HepG2 (cell line): Measurements from ENCODE around the gene RNU4-1. TPM values are rescaled to one million over a fixed set of nuclear protein-coding genes. Genes with fewer than 3 reads are reported as not detected.

ENCODE experiments used
- ATF2 ChIP-seq: sonication (generic); formaldehyde crosslinking; IDR thresholded peaks from 2 replicates; pipeline ENCODE4 v1.4.0; 2020; ENCODE audit warnings: missing genetic modification reagents
- GABPA ChIP-seq, 2 experiments: IDR thresholded peaks; 2 replicates each; pipeline ENCODE4 v1.6.1; 2011 to 2016; ENCODE audit warnings: low read depth in 2 of 2, low read length in 1 of 2, missing biosample characterization in 1 of 2, missing genetic modification characterization in 1 of 2
- MED13 ChIP-seq: sonication (generic); formaldehyde crosslinking; IDR thresholded peaks from 2 replicates; pipeline ENCODE4 v1.5.0; 2020; ENCODE audit warnings: missing genetic modification reagents
- MYC ChIP-seq: sonication (generic); formaldehyde crosslinking; IDR thresholded peaks from 2 replicates; pipeline ENCODE4 v1.9.0; 2021; ENCODE audit warnings: missing genetic modification reagents, borderline replicate concordance
- NFYC ChIP-seq: IDR thresholded peaks from 2 replicates; pipeline ENCODE4 v1.6.1; 2016; ENCODE audit warnings: missing genetic modification reagents, missing compliant biosample characterization
- PRPF4 ChIP-seq: fragments of 200-400 bp; formaldehyde crosslinking; IDR thresholded peaks from 2 replicates; pipeline ENCODE4 v1.6.1; 2016; ENCODE audit warnings: low read length, low read depth; ENCODE audit not compliant: poor library complexity, severe bottlenecking
- TBX3 ChIP-seq: fragments of 450-650 bp; IDR thresholded peaks from 2 replicates; pipeline ENCODE4 v1.6.1; 2017; ENCODE audit warnings: antibody characterized with exemption, mild to moderate bottlenecking, inconsistent platforms, borderline replicate concordance
- ZBTB1 ChIP-seq: sonication (generic); formaldehyde crosslinking; IDR thresholded peaks from 2 replicates; pipeline ENCODE4 v1.4.0; 2020; ENCODE audit warnings: missing genetic modification reagents, borderline replicate concordance
- ZBTB3 ChIP-seq: sonication (generic); formaldehyde crosslinking; IDR thresholded peaks from 2 replicates; pipeline ENCODE4 v1.4.0; 2020; ENCODE audit warnings: low read depth, mild to moderate bottlenecking, moderate library complexity, missing genetic modification reagents, borderline replicate concordance
- ZFP1 ChIP-seq: IDR thresholded peaks from 2 replicates; pipeline ENCODE4 v1.6.1; 2016
- ZFP90 ChIP-seq: sonication (generic); formaldehyde crosslinking; IDR thresholded peaks from 2 replicates; pipeline ENCODE4 v1.8.0; 2022; ENCODE audit warnings: missing genetic modification reagents, mild to moderate bottlenecking, inconsistent platforms, borderline replicate concordance
- ZNF124 ChIP-seq: sonication (generic); formaldehyde crosslinking; IDR thresholded peaks from 2 replicates; pipeline ENCODE4 v1.4.0; 2020; ENCODE audit warnings: missing genetic modification reagents
- ZNF282 ChIP-seq: fragments of 450-650 bp; IDR thresholded peaks from 2 replicates; pipeline ENCODE4 v1.6.1; 2018; ENCODE audit not compliant: partially characterized antibody
- ZNF605 ChIP-seq: sonication (generic); formaldehyde crosslinking; IDR thresholded peaks from 2 replicates; pipeline ENCODE4 v1.8.0; 2022; ENCODE audit warnings: mild to moderate bottlenecking, missing genetic modification reagents
- ZNF607 ChIP-seq: sonication (generic); formaldehyde crosslinking; IDR thresholded peaks from 2 replicates; pipeline ENCODE4 v1.5.1; 2020; ENCODE audit warnings: missing genetic modification reagents, mild to moderate bottlenecking, borderline replicate concordance
- ZNF614 ChIP-seq: IDR thresholded peaks from 2 replicates; pipeline ENCODE4 v1.6.1; 2018; ENCODE audit warnings: missing biosample characterization, missing genetic modification reagents, inconsistent platforms, borderline replicate concordance
- ZNF724P ChIP-seq: sonication (generic); formaldehyde crosslinking; IDR thresholded peaks from 2 replicates; pipeline ENCODE4 v1.8.0; 2022; ENCODE audit warnings: missing genetic modification reagents, borderline replicate concordance
- ZNF816 ChIP-seq: sonication (generic); formaldehyde crosslinking; IDR thresholded peaks from 2 replicates; pipeline ENCODE4 v1.8.0; 2022; ENCODE audit warnings: missing genetic modification reagents, mild to moderate bottlenecking, borderline replicate concordance
- ZSCAN12 ChIP-seq: sonication (generic); formaldehyde crosslinking; IDR thresholded peaks from 2 replicates; pipeline ENCODE4 v1.9.0; 2021; ENCODE audit warnings: mild to moderate bottlenecking, missing genetic modification reagents
- polyA plus RNA-seq, 8 experiments: library from polyadenylated mRNA; depleted of rRNA in 3 of 8; stranded (reverse) in 7 of 8; unstranded in 1 of 8; fragments of >200 nt; fragmentation: Illumina TruSeq in 4 of 8; extraction: Trizol in 4 of 8; gene quantifications; 2 replicates each; pipeline versions ENCODE4 v1.2.1 to v1.2.3, GENCODE V29; 2011 to 2016; ENCODE audit warnings: low read depth in 4 of 8, missing spikeins in 1 of 8, mixed read lengths in 1 of 8; ENCODE audit not compliant: insufficient read depth in 1 of 8
- total RNA-seq, 5 experiments: library from RNA; depleted of rRNA; stranded (reverse); fragments of >200 nt; fragmentation: Illumina TruSeq; extraction: Trizol; gene quantifications; 2 replicates each; pipeline ENCODE4 v1.2.3, GENCODE V29; 2016; ENCODE audit warnings: low read depth in 1 of 5
- TF ChIP-seq, protein P1 (sequence below): sonication (generic); formaldehyde crosslinking; IDR thresholded peaks from 2 replicates; pipeline ENCODE4 v1.5.0; 2020; ENCODE audit warnings: mild to moderate bottlenecking, missing genetic modification reagents, borderline replicate concordance

RNU4-1 gene
- total and polyA plus RNA-seq, 2 of the 13 experiments (the other 11 are each of a cell fraction or from before 2014, with no cell fraction given) = 7,407 TPM; not detected in 1

- TF ChIP-seq ZNF282 (no peak), ATF2 (peak; percentile 95), ZFP90 (CRISPR knock-in tag) (peak; percentile 62; the same call in 1 of the 2 replicates), ZBTB1 (no peak), ZNF605 (CRISPR knock-in tag) (peak; percentile 88), ZNF816 (peak; percentile 19; the same call in 1 of the 2 replicates), ZNF124 (CRISPR knock-in tag) (no peak), ZBTB3 (peak; percentile 68; the same call in 1 of the 2 replicates), NFYC (CRISPR knock-in tag) (peak; percentile 91), MED13 (CRISPR knock-in tag) (0 out of 2 replicates have a peak, but pooled peaks have one; percentile 17), TBX3 (peak; percentile 84), ZSCAN12 (0 out of 2 replicates have a peak, but pooled peaks have one; percentile 50), PRPF4 (no peak), ZFP1 (CRISPR knock-in tag) (no peak; the same call in 1 of the 2 replicates), ZNF614 (CRISPR knock-in tag) (peak; percentile 19; the same call in 1 of the 2 replicates), MYC (peak; percentile 56), ZNF724P (CRISPR knock-in tag) (0 out of 2 replicates have a peak, but pooled peaks have one; percentile 65), GABPA (IDR thresholded peaks at IDR 0.05; ENCODE audit: low read depth, low read length) (peak; percentile 42; the same call in 1 of the 2 replicates), GABPA (CRISPR knock-in tag; IDR thresholded peaks at IDR 0.05; ENCODE audit: low read depth) (peak; percentile 77), ZNF607 (CRISPR knock-in tag) (peak; percentile 62)
- TF ChIP-seq, protein P1, sequence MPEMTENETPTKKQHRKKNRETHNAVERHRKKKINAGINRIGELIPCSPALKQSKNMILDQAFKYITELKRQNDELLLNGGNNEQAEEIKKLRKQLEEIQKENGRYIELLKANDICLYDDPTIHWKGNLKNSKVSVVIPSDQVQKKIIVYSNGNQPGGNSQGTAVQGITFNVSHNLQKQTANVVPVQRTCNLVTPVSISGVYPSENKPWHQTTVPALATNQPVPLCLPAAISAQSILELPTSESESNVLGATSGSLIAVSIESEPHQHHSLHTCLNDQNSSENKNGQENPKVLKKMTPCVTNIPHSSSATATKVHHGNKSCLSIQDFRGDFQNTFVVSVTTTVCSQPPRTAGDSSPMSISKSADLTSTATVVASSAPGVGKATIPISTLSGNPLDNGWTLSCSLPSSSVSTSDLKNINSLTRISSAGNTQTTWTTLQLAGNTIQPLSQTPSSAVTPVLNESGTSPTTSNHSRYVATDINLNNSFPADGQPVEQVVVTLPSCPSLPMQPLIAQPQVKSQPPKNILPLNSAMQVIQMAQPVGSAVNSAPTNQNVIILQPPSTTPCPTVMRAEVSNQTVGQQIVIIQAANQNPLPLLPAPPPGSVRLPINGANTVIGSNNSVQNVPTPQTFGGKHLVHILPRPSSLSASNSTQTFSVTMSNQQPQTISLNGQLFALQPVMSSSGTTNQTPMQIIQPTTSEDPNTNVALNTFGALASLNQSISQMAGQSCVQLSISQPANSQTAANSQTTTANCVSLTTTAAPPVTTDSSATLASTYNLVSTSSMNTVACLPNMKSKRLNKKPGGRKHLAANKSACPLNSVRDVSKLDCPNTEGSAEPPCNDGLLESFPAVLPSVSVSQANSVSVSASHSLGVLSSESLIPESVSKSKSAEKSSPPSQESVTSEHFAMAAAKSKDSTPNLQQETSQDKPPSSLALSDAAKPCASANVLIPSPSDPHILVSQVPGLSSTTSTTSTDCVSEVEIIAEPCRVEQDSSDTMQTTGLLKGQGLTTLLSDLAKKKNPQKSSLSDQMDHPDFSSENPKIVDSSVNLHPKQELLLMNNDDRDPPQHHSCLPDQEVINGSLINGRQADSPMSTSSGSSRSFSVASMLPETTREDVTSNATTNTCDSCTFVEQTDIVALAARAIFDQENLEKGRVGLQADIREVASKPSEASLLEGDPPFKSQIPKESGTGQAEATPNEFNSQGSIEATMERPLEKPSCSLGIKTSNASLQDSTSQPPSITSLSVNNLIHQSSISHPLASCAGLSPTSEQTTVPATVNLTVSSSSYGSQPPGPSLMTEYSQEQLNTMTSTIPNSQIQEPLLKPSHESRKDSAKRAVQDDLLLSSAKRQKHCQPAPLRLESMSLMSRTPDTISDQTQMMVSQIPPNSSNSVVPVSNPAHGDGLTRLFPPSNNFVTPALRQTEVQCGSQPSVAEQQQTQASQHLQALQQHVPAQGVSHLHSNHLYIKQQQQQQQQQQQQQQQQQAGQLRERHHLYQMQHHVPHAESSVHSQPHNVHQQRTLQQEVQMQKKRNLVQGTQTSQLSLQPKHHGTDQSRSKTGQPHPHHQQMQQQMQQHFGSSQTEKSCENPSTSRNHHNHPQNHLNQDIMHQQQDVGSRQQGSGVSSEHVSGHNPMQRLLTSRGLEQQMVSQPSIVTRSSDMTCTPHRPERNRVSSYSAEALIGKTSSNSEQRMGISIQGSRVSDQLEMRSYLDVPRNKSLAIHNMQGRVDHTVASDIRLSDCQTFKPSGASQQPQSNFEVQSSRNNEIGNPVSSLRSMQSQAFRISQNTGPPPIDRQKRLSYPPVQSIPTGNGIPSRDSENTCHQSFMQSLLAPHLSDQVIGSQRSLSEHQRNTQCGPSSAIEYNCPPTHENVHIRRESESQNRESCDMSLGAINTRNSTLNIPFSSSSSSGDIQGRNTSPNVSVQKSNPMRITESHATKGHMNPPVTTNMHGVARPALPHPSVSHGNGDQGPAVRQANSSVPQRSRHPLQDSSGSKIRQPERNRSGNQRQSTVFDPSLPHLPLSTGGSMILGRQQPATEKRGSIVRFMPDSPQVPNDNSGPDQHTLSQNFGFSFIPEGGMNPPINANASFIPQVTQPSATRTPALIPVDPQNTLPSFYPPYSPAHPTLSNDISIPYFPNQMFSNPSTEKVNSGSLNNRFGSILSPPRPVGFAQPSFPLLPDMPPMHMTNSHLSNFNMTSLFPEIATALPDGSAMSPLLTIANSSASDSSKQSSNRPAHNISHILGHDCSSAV (CRISPR knock-in tag) = no peak
Measured at GRCh38 chr12:120317224-120318105, 24.4 kb upstream of the RNU4-1 start (continued).
